ENCODE results near the gene ZNF557.
"Not testable (repeated sequence)": the region's sequence is repeated elsewhere in the genome, so short reads cannot be mapped to it uniquely, and the experiment has no call there.

- not testable (repeated sequence) for TF ChIP-seq POLR2A (IDR thresholded peaks at IDR 0.05; ENCODE audit: low read depth, low read length); POLR2AphosphoS5 (IDR thresholded peaks at IDR 0.05; ENCODE audit: low read depth, low read length); TAF1 (IDR thresholded peaks at IDR 0.05; ENCODE audit: borderline replicate concordance, low read depth, low read length)
Observed at GRCh38 chr19:7054635-7055368, 14.7 kb upstream of the ZNF557 start.

Measured in GM12892 (cell line).